Mucosa of rectum (tissue), 2 donors: ENCODE measurements around the gene C20orf202.

Experiments
- H3K27ac ChIP-seq, 2 donors: one replicate each; pipeline ENCODE4 v1.7.0; 2013; ENCODE audit warnings: inconsistent platforms in 2 of 2, low read depth in 2 of 2, low read length in 2 of 2
- H3K27me3 ChIP-seq, 2 donors: one replicate each; pipeline ENCODE4 v1.7.0; 2013; ENCODE audit warnings: low read length in 2 of 2; ENCODE audit not compliant: control insufficient read depth in 2 of 2, insufficient read depth in 2 of 2
- H3K36me3 ChIP-seq, 2 donors: one replicate each; pipeline ENCODE4 v1.7.0; 2013; ENCODE audit warnings: low read length in 2 of 2; ENCODE audit not compliant: control insufficient read depth in 2 of 2, insufficient read depth in 2 of 2
- H3K4me1 ChIP-seq, 2 donors: one replicate each; pipeline ENCODE4 v1.7.0; 2013; ENCODE audit warnings: low read length in 2 of 2, mild to moderate bottlenecking in 1 of 2; ENCODE audit not compliant: control insufficient read depth in 2 of 2, insufficient read depth in 2 of 2
- H3K4me3 ChIP-seq, 2 donors: one replicate each; pipeline ENCODE4 v1.7.0; 2013; ENCODE audit warnings: low read length in 2 of 2
- H3K9ac ChIP-seq, 2 donors: one replicate each; pipeline ENCODE4 v1.7.0; 2013; ENCODE audit warnings: low read length in 2 of 2, low read depth in 1 of 2, mild to moderate bottlenecking in 1 of 2
- H3K9me3 ChIP-seq, 2 donors: one replicate each; pipeline ENCODE4 v1.7.0; 2013; ENCODE audit warnings: low read length in 2 of 2; ENCODE audit not compliant: control insufficient read depth in 2 of 2
- donor health status: healthy.
- donor health status: Normal muscosa, but diverticular disease.

Gene C20orf202

GRCh38 chr20:1165941-1166340 lies 37.3 kb upstream of the C20orf202 start:
- Histone ChIP-seq H3K27ac (no peak overlapping the region), H3K9ac (no peak overlapping the region), H3K27me3 (no peaks in the 10 kb centered on the region), H3K4me3 (no peak overlapping the region), H3K4me1 (no peaks in the 10 kb centered on the region), H3K9me3 (no peaks in the 10 kb centered on the region), H3K36me3 (peaks cover 75 to 95% of the 10 kb centered on the region in 2 donors)

- no peak overlapping the region for H3K9ac ChIP-seq
- H3K9me3 ChIP-seq: no peaks in the 10 kb centered on the region
- H3K4me1 ChIP-seq: no peaks in the 10 kb centered on the region
- no peaks in the 10 kb centered on the region for H3K27me3 ChIP-seq
- H3K4me3 ChIP-seq: no peak overlapping the region
- peaks cover 75 to 94% of the 10 kb centered on the region in 2 donors for H3K36me3 ChIP-seq
- H3K27ac ChIP-seq: no peak overlapping the region
These were observed 36.1 kb upstream of the C20orf202 start for GRCh38 chr20:1166948-1167720.

- H3K27me3 ChIP-seq: no peaks in the 10 kb centered on the region
- no peak overlapping the region for H3K4me3 ChIP-seq
- H3K9me3 ChIP-seq: no peaks in the 10 kb centered on the region
- no peak overlapping the region for H3K27ac ChIP-seq
- no peaks in the 10 kb centered on the region for H3K4me1 ChIP-seq
- H3K36me3 ChIP-seq: peaks cover 61 to 82% of the 10 kb centered on the region in 2 donors
- no peak overlapping the region for H3K9ac ChIP-seq
These were observed 34.0 kb upstream of the C20orf202 start for GRCh38 chr20:1169224-1169623.

GRCh38 chr20:1171461-1172093 lies 31.7 kb upstream of the C20orf202 start:
- H3K36me3 ChIP-seq: peaks cover 37 to 65% of the 10 kb centered on the region in 2 donors
- no peaks in the 10 kb centered on the region for H3K9me3 ChIP-seq
- no peaks in the 10 kb centered on the region for H3K4me1 ChIP-seq
- no peaks in the 10 kb centered on the region for H3K27me3 ChIP-seq
- H3K4me3 ChIP-seq: no peak overlapping the region
- no peak overlapping the region for H3K27ac ChIP-seq
- no peak overlapping the region for H3K9ac ChIP-seq

- Histone ChIP-seq H3K27ac (no peak overlapping the region), H3K9me3 (no peaks in the 10 kb centered on the region), H3K4me1 (no peaks in the 10 kb centered on the region), H3K36me3 (peaks cover 26 to 45% of the 10 kb centered on the region in 2 donors), H3K4me3 (no peak overlapping the region), H3K9ac (no peak overlapping the region), H3K27me3 (no peaks in the 10 kb centered on the region)
These were observed 29.6 kb upstream of the C20orf202 start for GRCh38 chr20:1173698-1174097.

GRCh38 chr20:1174787-1175186 lies 28.5 kb upstream of the C20orf202 start:
- Histone ChIP-seq H3K4me1 (no peaks in the 10 kb centered on the region), H3K36me3 (peaks cover 15 to 34% of the 10 kb centered on the region in 2 donors), H3K9ac (no peak overlapping the region), H3K27me3 (no peaks in the 10 kb centered on the region), H3K9me3 (no peaks in the 10 kb centered on the region), H3K4me3 (no peak overlapping the region), H3K27ac (no peak overlapping the region)

- no peaks in the 10 kb centered on the region for H3K4me1 ChIP-seq
- H3K9ac ChIP-seq: no peak overlapping the region
- no peak overlapping the region for H3K27ac ChIP-seq
- no peaks in the 10 kb centered on the region for H3K9me3 ChIP-seq
- H3K27me3 ChIP-seq: no peaks in the 10 kb centered on the region
- peaks cover 4 to 12% of the 10 kb centered on the region in 2 donors for H3K36me3 ChIP-seq
- no peak overlapping the region for H3K4me3 ChIP-seq
These were observed 25.6 kb upstream of the C20orf202 start for GRCh38 chr20:1177680-1178079.

GRCh38 chr20:1178103-1178502 lies 25.2 kb upstream of the C20orf202 start:
- peaks cover 4 to 7% of the 10 kb centered on the region in 2 donors for H3K36me3 ChIP-seq

GRCh38 chr20:1178623-1179022 lies 24.6 kb upstream of the C20orf202 start:
- H3K9ac ChIP-seq: no peak overlapping the region
- no peaks in the 10 kb centered on the region for H3K9me3 ChIP-seq
- no peaks in the 10 kb centered on the region for H3K4me1 ChIP-seq
- peaks cover 4 to 6% of the 10 kb centered on the region in 2 donors for H3K36me3 ChIP-seq
- H3K4me3 ChIP-seq: no peak overlapping the region
- H3K27me3 ChIP-seq: peaks cover 4% of the 10 kb centered on the region in 2 donors
- H3K27ac ChIP-seq: no peak overlapping the region

More at GRCh38 chr20:1178103-1178502, 25.2 kb upstream of the C20orf202 start:
- H3K27ac ChIP-seq: no peak overlapping the region
- H3K4me1 ChIP-seq: no peaks in the 10 kb centered on the region
- H3K9ac ChIP-seq: no peak overlapping the region
- H3K9me3 ChIP-seq: no peaks in the 10 kb centered on the region
- H3K27me3 ChIP-seq: peaks cover 0 to 1% of the 10 kb centered on the region in 2 donors
- no peak overlapping the region for H3K4me3 ChIP-seq

- no peaks in the 10 kb centered on the region for H3K9me3 ChIP-seq
- no peak overlapping the region for H3K27ac ChIP-seq
- H3K36me3 ChIP-seq: peaks cover 0 to 4% of the 10 kb centered on the region in 2 donors
- no peak overlapping the region for H3K9ac ChIP-seq
- H3K4me3 ChIP-seq: no peak overlapping the region
- H3K4me1 ChIP-seq: peaks cover 4 to 8% of the 10 kb centered on the region in 2 donors
- peaks cover 11 to 13% of the 10 kb centered on the region in 2 donors for H3K27me3 ChIP-seq
These were observed 22.3 kb upstream of the C20orf202 start for GRCh38 chr20:1180949-1181348.
